Ovary (tissue), 3 donors: ENCODE results near the gene NPHP4.

Source experiments
- CTCF ChIP-seq, 3 donors: fragments of 450-650 bp in 2 of 3; fragments of 200-600 bp in 1 of 3; IDR thresholded peaks; one replicate each; pipeline versions ENCODE4 v1.5.1 to v1.8.0; 2016 to 2022; ENCODE audit warnings: antibody characterized with exemption in 3 of 3, mild to moderate bottlenecking in 1 of 3
- EP300 ChIP-seq: sonication (generic); formaldehyde crosslinking; IDR thresholded peaks from one replicate; pipeline ENCODE4 v1.6.1; 2017; ENCODE audit warnings: antibody characterized with exemption
- POLR2A ChIP-seq: fragments of 450-650 bp; IDR thresholded peaks from one replicate; pipeline ENCODE4 v1.6.1; 2017; ENCODE audit warnings: antibody characterized with exemption, mild to moderate bottlenecking, moderate library complexity
- donor health status: DM: no; HTN: no; CAD: no.

GRCh38 chr1:5856246-5856815 lies 135.9 kb downstream of the NPHP4 start:
- TF ChIP-seq CTCF (IDR thresholded peaks at IDR 0.05) = no peak
- no peak for TF ChIP-seq POLR2A
- TF ChIP-seq EP300 = no peak
